ENCODE results near the gene CKS2.

DNA sequence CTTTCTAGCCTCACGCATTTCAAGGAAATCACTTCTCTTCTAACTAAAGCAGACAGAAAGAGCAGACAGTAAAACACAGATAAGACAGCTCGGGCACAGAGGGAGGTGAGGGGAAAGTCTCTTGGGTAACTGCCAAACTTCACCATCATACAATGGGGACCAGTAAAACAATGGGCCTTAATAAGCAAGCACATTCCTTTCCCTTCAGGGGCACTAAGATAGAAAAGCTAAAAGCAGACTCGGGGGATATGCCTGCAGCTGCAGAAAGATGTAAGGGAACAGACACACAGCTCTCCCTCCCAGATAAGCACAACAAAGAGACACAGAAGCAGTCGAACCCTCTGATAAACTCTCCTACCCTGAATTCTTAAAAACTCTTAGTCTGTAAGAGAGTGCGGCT, 15.6 kb upstream of the CKS2 start:
- TF ChIP-seq ZBTB7A (IDR thresholded peaks at IDR 0.05; ENCODE audit: low read depth) = no peak
- TF ChIP-seq, protein P1, sequence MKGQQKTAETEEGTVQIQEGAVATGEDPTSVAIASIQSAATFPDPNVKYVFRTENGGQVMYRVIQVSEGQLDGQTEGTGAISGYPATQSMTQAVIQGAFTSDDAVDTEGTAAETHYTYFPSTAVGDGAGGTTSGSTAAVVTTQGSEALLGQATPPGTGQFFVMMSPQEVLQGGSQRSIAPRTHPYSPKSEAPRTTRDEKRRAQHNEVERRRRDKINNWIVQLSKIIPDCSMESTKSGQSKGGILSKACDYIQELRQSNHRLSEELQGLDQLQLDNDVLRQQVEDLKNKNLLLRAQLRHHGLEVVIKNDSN (IDR thresholded peaks at IDR 0.05) = no peak
- TF ChIP-seq, protein P2, sequence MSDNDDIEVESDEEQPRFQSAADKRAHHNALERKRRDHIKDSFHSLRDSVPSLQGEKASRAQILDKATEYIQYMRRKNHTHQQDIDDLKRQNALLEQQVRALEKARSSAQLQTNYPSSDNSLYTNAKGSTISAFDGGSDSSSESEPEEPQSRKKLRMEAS (IDR thresholded peaks at IDR 0.05) = no peak
- TF ChIP-seq YY1 (IDR thresholded peaks at IDR 0.05; ENCODE audit: low read depth) = no peak
- TF ChIP-seq RAD21 (IDR thresholded peaks at IDR 0.05; ENCODE audit: low read depth) = no peak
- TF ChIP-seq EGR1 (IDR thresholded peaks at IDR 0.05) = no peak
- no peak for TF ChIP-seq CREB1 (IDR thresholded peaks at IDR 0.05; ENCODE audit: low read depth)
- TF ChIP-seq, protein P3, sequence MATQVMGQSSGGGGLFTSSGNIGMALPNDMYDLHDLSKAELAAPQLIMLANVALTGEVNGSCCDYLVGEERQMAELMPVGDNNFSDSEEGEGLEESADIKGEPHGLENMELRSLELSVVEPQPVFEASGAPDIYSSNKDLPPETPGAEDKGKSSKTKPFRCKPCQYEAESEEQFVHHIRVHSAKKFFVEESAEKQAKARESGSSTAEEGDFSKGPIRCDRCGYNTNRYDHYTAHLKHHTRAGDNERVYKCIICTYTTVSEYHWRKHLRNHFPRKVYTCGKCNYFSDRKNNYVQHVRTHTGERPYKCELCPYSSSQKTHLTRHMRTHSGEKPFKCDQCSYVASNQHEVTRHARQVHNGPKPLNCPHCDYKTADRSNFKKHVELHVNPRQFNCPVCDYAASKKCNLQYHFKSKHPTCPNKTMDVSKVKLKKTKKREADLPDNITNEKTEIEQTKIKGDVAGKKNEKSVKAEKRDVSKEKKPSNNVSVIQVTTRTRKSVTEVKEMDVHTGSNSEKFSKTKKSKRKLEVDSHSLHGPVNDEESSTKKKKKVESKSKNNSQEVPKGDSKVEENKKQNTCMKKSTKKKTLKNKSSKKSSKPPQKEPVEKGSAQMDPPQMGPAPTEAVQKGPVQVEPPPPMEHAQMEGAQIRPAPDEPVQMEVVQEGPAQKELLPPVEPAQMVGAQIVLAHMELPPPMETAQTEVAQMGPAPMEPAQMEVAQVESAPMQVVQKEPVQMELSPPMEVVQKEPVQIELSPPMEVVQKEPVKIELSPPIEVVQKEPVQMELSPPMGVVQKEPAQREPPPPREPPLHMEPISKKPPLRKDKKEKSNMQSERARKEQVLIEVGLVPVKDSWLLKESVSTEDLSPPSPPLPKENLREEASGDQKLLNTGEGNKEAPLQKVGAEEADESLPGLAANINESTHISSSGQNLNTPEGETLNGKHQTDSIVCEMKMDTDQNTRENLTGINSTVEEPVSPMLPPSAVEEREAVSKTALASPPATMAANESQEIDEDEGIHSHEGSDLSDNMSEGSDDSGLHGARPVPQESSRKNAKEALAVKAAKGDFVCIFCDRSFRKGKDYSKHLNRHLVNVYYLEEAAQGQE (IDR thresholded peaks at IDR 0.05; ENCODE audit: low read depth) = no peak
- no peak for TF ChIP-seq CEBPB (IDR thresholded peaks at IDR 0.05)
